Vagina (tissue), 2 donors: ENCODE measurements around the gene GABARAPL2. TPM values are rescaled to one million over a fixed set of nuclear protein-coding genes. Genes with fewer than 3 reads are reported as not detected.

ENCODE experiments used
- DNase-seq, 2 donors: peaks; one replicate each; pipeline ENCODE4 v3.0.0-alpha.2; 2017; ENCODE audit errors: extremely low spot score in 2 of 2
- H3K27ac ChIP-seq: fragments of 200-600 bp; sonication (generic); one replicate; pipeline ENCODE4 v1.5.1; 2019
- H3K27me3 ChIP-seq: fragments of 200-600 bp; sonication (generic); one replicate; pipeline ENCODE4 v1.5.1; 2019
- H3K36me3 ChIP-seq, 2 donors: fragments of 200-600 bp; sonication (generic); one replicate each; pipeline ENCODE4 v1.5.1; 2017 to 2019
- H3K4me1 ChIP-seq: fragments of 200-600 bp; sonication (generic); one replicate; pipeline ENCODE4 v1.5.1; 2019
- H3K4me3 ChIP-seq, 2 donors: fragments of 200-600 bp; sonication (generic); 1 replicate in 1 of 2; 2 replicates in 1 of 2; pipeline ENCODE4 v1.5.1; 2016 to 2019
- H3K9me3 ChIP-seq: fragments of 200-600 bp; sonication (generic); one replicate; pipeline ENCODE4 v1.5.1; 2019
- CTCF ChIP-seq, 3 experiments: fragments of 450-650 bp in 2 of 3; fragments of 200-600 bp in 1 of 3; sonication (generic) in 1 of 3; IDR thresholded peaks; one replicate each; pipeline ENCODE4 v1.5.1; 2017 to 2019; ENCODE audit warnings: antibody characterized with exemption in 3 of 3, mild to moderate bottlenecking in 2 of 3, moderate library complexity in 2 of 3
- POLR2A ChIP-seq, 2 donors: fragments of 450-650 bp; IDR thresholded peaks; one replicate each; pipeline ENCODE4 v1.6.1; 2017; ENCODE audit warnings: antibody characterized with exemption in 2 of 2, mild to moderate bottlenecking in 2 of 2, moderate library complexity in 2 of 2
- POLR2AphosphoS5 ChIP-seq, 2 donors: sonication (generic); formaldehyde crosslinking; IDR thresholded peaks; one replicate each; pipeline ENCODE4 v1.9.0; 2017; ENCODE audit warnings: antibody characterized with exemption in 2 of 2, mild to moderate bottlenecking in 2 of 2, low read depth in 1 of 2; ENCODE audit not compliant: insufficient read depth in 1 of 2
- intact Hi-C: fragments of 100-400 bp; cut with DNase I; formaldehyde crosslinking; loops from one replicate; pipeline ENCODE4 v1.15.1; 2023
- total RNA-seq: library from RNA; depleted of rRNA; stranded (reverse); fragments of >200 nt; gene quantifications from one replicate; pipeline ENCODE4 v1.2.3, GENCODE V29; 2016

Gene GABARAPL2, protein sequence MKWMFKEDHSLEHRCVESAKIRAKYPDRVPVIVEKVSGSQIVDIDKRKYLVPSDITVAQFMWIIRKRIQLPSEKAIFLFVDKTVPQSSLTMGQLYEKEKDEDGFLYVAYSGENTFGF
- total RNA-seq: 86.4 TPM

DNA sequence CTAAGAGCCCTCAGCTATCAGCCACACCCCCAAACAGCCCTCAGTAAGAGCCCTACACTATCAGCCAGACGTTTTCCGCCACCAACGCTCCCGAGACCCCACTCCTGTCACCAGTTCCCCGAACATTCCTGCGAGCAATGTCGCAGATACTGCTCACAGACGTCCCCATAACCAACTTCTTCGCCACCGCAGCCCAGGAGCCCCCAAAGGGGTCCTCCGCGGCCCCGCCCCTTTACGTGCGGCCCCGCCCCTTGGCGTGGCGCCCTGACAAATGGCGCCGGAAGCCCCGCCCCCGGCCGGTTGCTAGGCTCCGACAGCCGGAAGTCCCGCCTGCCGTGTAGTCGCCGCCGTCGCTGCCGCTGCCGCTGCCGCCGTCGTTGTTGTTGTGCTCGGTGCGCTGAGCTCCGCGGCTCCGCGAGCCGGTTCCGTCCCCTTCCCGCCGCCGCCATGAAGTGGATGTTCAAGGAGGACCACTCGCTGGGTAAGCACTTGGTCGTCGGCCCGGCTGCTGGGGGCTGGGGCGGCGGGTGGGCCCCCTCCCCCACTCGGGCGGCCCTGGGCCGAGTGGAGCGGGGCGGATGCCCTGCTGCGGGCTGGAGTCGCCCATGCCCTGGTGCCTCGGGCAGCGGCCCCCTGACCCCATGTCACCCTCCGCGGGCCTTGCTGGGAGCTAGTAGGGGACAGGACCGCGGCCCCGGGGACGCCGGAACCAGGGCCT lies at the start of gene GABARAPL2:
Gene GABARAPL2 (plus strand): TSS at position 340 of the 718 bp plus-strand sequence. CDS start 108 bp downstream, at position 448.
- DNase-seq: no peak
- peaks cover 0 to 27% of the 10 kb centered on the region in 2 donors for H3K36me3 ChIP-seq
- peak within 1 kb of the TSS; percentile 80 to 94 for H3K4me3 ChIP-seq
- intact Hi-C loops: loop anchor here (5.0 kb wide), 1 partner anchor 56 kb away; the partner anchor contains the start of gene ADAT1
- TF ChIP-seq POLR2A (IDR thresholded peaks at IDR 0.05) (peak in 1 of 2 donors; percentile 66), POLR2AphosphoS5 (IDR thresholded peaks at IDR 0.05; ENCODE audit: insufficient read depth in 1 of 2, low read depth in 1 of 2) (peak; percentile 30 to 92), CTCF (IDR thresholded peaks at IDR 0.05) (no peak)
- H3K27me3 ChIP-seq: no peaks in the 10 kb centered on the region
- H3K4me1 ChIP-seq: peaks cover 43% of the 10 kb centered on the region
- no peaks in the 10 kb centered on the region for H3K9me3 ChIP-seq
- peak within 1 kb of the TSS; percentile 80 for H3K27ac ChIP-seq

DNA sequence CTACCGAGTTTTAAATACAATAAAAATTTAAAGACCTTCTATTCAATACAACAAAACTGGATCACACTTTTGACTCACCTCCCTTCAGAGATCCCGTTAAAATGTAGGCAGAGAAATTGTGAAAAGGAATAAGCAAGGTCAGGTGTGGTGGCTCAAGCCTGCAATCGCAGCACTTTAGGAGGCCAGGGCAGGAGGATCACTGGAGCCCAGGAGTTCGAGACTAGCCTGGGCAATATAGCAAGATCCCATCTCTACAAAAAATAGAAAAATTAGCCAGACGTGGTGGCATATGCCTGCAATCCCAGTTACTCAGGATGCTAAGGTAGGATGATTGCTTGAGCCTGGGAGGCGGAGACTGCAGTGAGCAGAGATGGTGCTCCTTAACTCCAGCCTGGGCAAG lies 47.0 kb upstream of the GABARAPL2 start:
- no peaks in the 10 kb centered on the region for H3K36me3 ChIP-seq
- intact Hi-C loops: loop anchor here (10.0 kb wide), 1 partner anchor 54 kb away; the partner anchor contains the start of gene TMEM170A

DNA sequence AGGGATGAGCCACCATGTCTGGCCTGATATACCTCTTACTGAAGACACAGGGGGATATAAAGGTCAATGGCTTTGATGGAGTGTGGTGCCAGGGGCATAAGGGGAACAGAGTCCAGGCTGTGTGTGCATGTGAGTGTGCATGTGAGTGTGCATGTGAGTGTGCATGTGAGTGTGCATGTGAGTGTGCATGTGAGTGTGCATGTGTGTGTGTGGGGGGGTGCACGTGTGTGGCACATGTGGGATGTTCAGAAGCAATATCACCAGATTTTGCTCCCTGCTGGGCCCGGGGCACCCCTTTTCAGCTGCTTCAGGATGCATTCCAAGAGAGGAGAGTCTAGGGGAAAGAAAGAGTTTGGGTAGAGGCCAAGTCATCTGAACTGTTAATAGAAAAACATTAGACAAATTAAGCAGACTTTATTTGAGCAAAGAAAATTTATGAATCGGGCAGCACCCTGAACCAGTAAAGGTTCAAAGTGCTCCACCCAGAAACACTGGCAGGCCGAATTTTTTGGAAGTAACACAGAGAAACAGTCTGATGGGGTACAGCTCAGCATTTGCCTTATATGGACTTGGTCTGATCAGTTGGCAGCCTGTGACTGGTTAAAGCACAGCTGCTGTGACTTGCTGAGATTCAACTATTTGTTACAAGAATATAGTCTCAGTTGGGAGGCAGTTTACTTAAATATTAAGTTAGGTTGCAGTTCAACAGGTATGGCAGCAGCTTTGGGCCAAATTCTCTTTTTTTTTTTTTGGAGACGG lies 40.0 kb upstream of the GABARAPL2 start:
- Histone ChIP-seq H3K4me1 (no peaks in the 10 kb centered on the region), H3K9me3 (no peaks in the 10 kb centered on the region), H3K36me3 (no peaks in the 10 kb centered on the region), H3K27ac (no peak overlapping the region), H3K27me3 (no peaks in the 10 kb centered on the region), H3K4me3 (no peak overlapping the region)
- intact Hi-C loops: no loop called here
- TF ChIP-seq POLR2A (IDR thresholded peaks at IDR 0.05) (no peak), POLR2AphosphoS5 (IDR thresholded peaks at IDR 0.05; ENCODE audit: insufficient read depth in 1 of 2, low read depth in 1 of 2) (no peak), CTCF (IDR thresholded peaks at IDR 0.05) (no peak)
- DNase-seq: no peak

More for the DNA sequence above, 47.0 kb upstream of the GABARAPL2 start:
- Histone ChIP-seq H3K27ac (no peak overlapping the region), H3K9me3 (no peaks in the 10 kb centered on the region), H3K4me3 (no peak overlapping the region), H3K4me1 (peaks cover 10% of the 10 kb centered on the region), H3K27me3 (no peaks in the 10 kb centered on the region)
- DNase-seq: no peak
- TF ChIP-seq POLR2AphosphoS5 (IDR thresholded peaks at IDR 0.05; ENCODE audit: insufficient read depth in 1 of 2, low read depth in 1 of 2): no peak
- TF ChIP-seq CTCF (IDR thresholded peaks at IDR 0.05): no peak
- no peak for TF ChIP-seq POLR2A (IDR thresholded peaks at IDR 0.05)

- no peak overlapping the region for H3K4me3 ChIP-seq
- no peaks in the 10 kb centered on the region for H3K36me3 ChIP-seq
- H3K27ac ChIP-seq: no peak overlapping the region
- intact Hi-C loops: no loop called here
- H3K27me3 ChIP-seq: no peaks in the 10 kb centered on the region
- no peaks in the 10 kb centered on the region for H3K9me3 ChIP-seq
- TF ChIP-seq POLR2A (IDR thresholded peaks at IDR 0.05): no peak
- TF ChIP-seq POLR2AphosphoS5 (IDR thresholded peaks at IDR 0.05; ENCODE audit: insufficient read depth in 1 of 2, low read depth in 1 of 2): no peak
- TF ChIP-seq CTCF (IDR thresholded peaks at IDR 0.05): no peak
- DNase-seq: no peak
- H3K4me1 ChIP-seq: no peaks in the 10 kb centered on the region
Measured at GRCh38 chr16:75527825-75528299, 38.3 kb upstream of the GABARAPL2 start.
